GM23248 (cell line): Measurements from ENCODE around the gene PLCE1. TPM values are rescaled to one million over a fixed set of nuclear protein-coding genes. Genes with fewer than 3 reads are reported as not detected.
A peak's percentile ranks its signal among the peaks of the same experiment; 100 is the strongest.

Experiments
- DNase-seq: peaks from one replicate; pipeline ENCODE4 v3.0.0-alpha.2; 2015
- H2AFZ ChIP-seq: fragments of 200-600 bp; sonication (generic); 2 replicates; pipeline ENCODE4 v1.6.1; 2016; ENCODE audit warnings: antibody characterized with exemption
- H3F3A ChIP-seq: fragments of 200-600 bp; sonication (generic); 2 replicates; pipeline ENCODE4 v1.6.1; 2016; ENCODE audit warnings: mild to moderate bottlenecking, antibody characterized with exemption, mixed run types; ENCODE audit not compliant: insufficient read depth
- H3K27ac ChIP-seq: fragments of 200-600 bp; sonication (generic); 2 replicates; pipeline ENCODE4 v1.5.1; 2016; ENCODE audit warnings: mild to moderate bottlenecking
- H3K27me3 ChIP-seq: fragments of 200-600 bp; sonication (generic); replicated peaks from 2 replicates; pipeline ENCODE4 v1.6.1; 2016; ENCODE audit warnings: mild to moderate bottlenecking; ENCODE audit not compliant: insufficient read depth
- H3K36me3 ChIP-seq: fragments of 200-600 bp; sonication (generic); 2 replicates; pipeline ENCODE4 v1.6.1; 2016; ENCODE audit warnings: low read depth, mild to moderate bottlenecking
- H3K4me1 ChIP-seq: fragments of 200-600 bp; sonication (generic); 2 replicates; pipeline ENCODE4 v1.6.1; 2016; ENCODE audit warnings: mild to moderate bottlenecking; ENCODE audit not compliant: insufficient read depth
- H3K4me2 ChIP-seq: fragments of 200-600 bp; sonication (generic); one replicate; pipeline ENCODE4 v1.6.1; 2016; ENCODE audit warnings: mild to moderate bottlenecking; ENCODE audit not compliant: unreplicated experiment
- H3K4me3 ChIP-seq: fragments of 200-600 bp; sonication (generic); 2 replicates; pipeline ENCODE4 v1.5.1; 2016; ENCODE audit warnings: mild to moderate bottlenecking
- H3K79me2 ChIP-seq: fragments of 200-600 bp; sonication (generic); 2 replicates; pipeline ENCODE4 v1.6.1; 2016; ENCODE audit warnings: mild to moderate bottlenecking; ENCODE audit not compliant: insufficient read depth
- H3K9ac ChIP-seq: fragments of 200-600 bp; sonication (generic); 2 replicates; pipeline ENCODE4 v1.6.1; 2016; ENCODE audit warnings: mild to moderate bottlenecking
- H3K9me2 ChIP-seq: fragments of 200-600 bp; sonication (generic); 2 replicates; pipeline ENCODE4 v1.6.1; 2016; ENCODE audit warnings: mixed run types, mild to moderate bottlenecking, moderate library complexity; ENCODE audit not compliant: insufficient read depth
- H3K9me3 ChIP-seq: fragments of 200-600 bp; sonication (generic); one replicate; pipeline ENCODE4 v1.6.1; 2017; ENCODE audit warnings: low read depth
- H4K20me1 ChIP-seq: fragments of 200-600 bp; sonication (generic); 2 replicates; pipeline ENCODE4 v1.6.0; 2016; ENCODE audit not compliant: insufficient read depth
- EZH2 ChIP-seq: fragments of 200-600 bp; sonication (generic); IDR thresholded peaks from 2 replicates; pipeline ENCODE4 v1.6.1; 2018; ENCODE audit warnings: antibody characterized with exemption, mild to moderate bottlenecking; ENCODE audit not compliant: insufficient read depth, poor library complexity, severe bottlenecking
- EZH2phosphoT487 ChIP-seq: fragments of 200-600 bp; sonication (generic); IDR thresholded peaks from 2 replicates; pipeline ENCODE4 v1.6.1; 2018; ENCODE audit warnings: antibody characterized with exemption, moderate library complexity, mild to moderate bottlenecking, low read depth; ENCODE audit not compliant: insufficient read depth
- WGBS, 2 experiments: methylation state at CpG; one replicate each; pipeline ENCODE4 v1.1.6; 2015 to 2017; ENCODE audit warnings: low lambda C conversion rate in 2 of 2, low coverage in 1 of 2; ENCODE audit errors: missing lambda C conversion rate in 2 of 2; 5-methylcytosine and 5-hydroxymethylcytosine counted together
- in situ Hi-C: fragments of 300-500 bp; cut with MboI; formaldehyde crosslinking; loops from 2 replicates; pipeline ENCODE4 v1.15.0; 2020
- polyA plus RNA-seq: library from polyadenylated mRNA; unstranded; fragments of >200 nt; fragmentation: Nextera tagmentation; extraction: Ambion mirVana; gene quantifications from 2 replicates; pipeline ENCODE4 v1.2.1, GENCODE V29; 2016
- total RNA-seq: library from RNA; depleted of rRNA; stranded (reverse); fragments of >200 nt; shearing (Covaris generic); gene quantifications from 2 replicates; pipeline ENCODE4 v1.2.3, GENCODE V29; 2014

The PLCE1 gene
- total and polyA plus RNA-seq, 2 experiments from 2014 or later, result 3.7 to 6.2 TPM

GRCh38 chr10:93999401-93999851, 5.7 kb downstream of the PLCE1 start:
- Histone ChIP-seq H3K9ac (peak overlapping the region; percentile 47), H3F3A (peaks cover 23% of the 10 kb centered on the region; the same call in 1 of the 2 replicates), H4K20me1 (no peaks in the 10 kb centered on the region), H3K4me3 (0 out of 2 replicates have a peak overlapping the region, but pooled peaks have one; percentile 10), H3K36me3 (no peaks in the 10 kb centered on the region), H3K27me3 (no peaks in the 10 kb centered on the region), H3K27ac (peak overlapping the region; percentile 72), H3K4me2 (peak overlapping the region; percentile 44), H3K9me2 (no peaks in the 10 kb centered on the region), H2AFZ (peak overlapping the region; percentile 59), H3K79me2 (0 out of 2 replicates have a peak, but pooled peaks cover 9% of the 10 kb centered on the region), H3K9me3 (no peaks in the 10 kb centered on the region), H3K4me1 (peaks cover 27% of the 10 kb centered on the region)
- in situ Hi-C loops, result no loop called here
- WGBS, 2 experiments, result 45% methylated on average over 11 of the region's 11 CpGs
- TF ChIP-seq EZH2 (no peak), EZH2phosphoT487 (no peak)
- peak; percentile 83 for DNase-seq

GRCh38 chr10:94000638-94001415, 7.1 kb downstream of the PLCE1 start:
- Histone ChIP-seq H4K20me1 (no peaks in the 10 kb centered on the region), H3K4me1 (peaks cover 33% of the 10 kb centered on the region), H3K4me2 (no peak overlapping the region), H3F3A (peaks cover 16% of the 10 kb centered on the region), H3K9ac (no peak overlapping the region), H3K36me3 (no peaks in the 10 kb centered on the region), H3K27me3 (no peaks in the 10 kb centered on the region), H3K79me2 (0 out of 2 replicates have a peak, but pooled peaks cover 9% of the 10 kb centered on the region), H2AFZ (no peak overlapping the region), H3K4me3 (no peak overlapping the region), H3K9me2 (no peaks in the 10 kb centered on the region), H3K27ac (no peak overlapping the region), H3K9me3 (no peaks in the 10 kb centered on the region)
- no peak for DNase-seq
- TF ChIP-seq EZH2, result no peak
- no peak for TF ChIP-seq EZH2phosphoT487
- in situ Hi-C loops, result no loop called here
- WGBS, 2 experiments, result 87% methylated on average over 5 of the region's 5 CpGs

GRCh38 chr10:94001416-94001810, 7.7 kb downstream of the PLCE1 start:
- Histone ChIP-seq H3K4me3 (no peak overlapping the region), H3K4me1 (peaks cover 36% of the 10 kb centered on the region), H3K4me2 (no peak overlapping the region), H4K20me1 (no peaks in the 10 kb centered on the region), H3K9me3 (no peaks in the 10 kb centered on the region), H3K27ac (no peak overlapping the region), H3K36me3 (no peaks in the 10 kb centered on the region), H2AFZ (no peak overlapping the region), H3K27me3 (no peaks in the 10 kb centered on the region), H3F3A (peaks cover 17% of the 10 kb centered on the region), H3K9me2 (no peaks in the 10 kb centered on the region), H3K9ac (no peak overlapping the region), H3K79me2 (0 out of 2 replicates have a peak, but pooled peaks cover 9% of the 10 kb centered on the region)
- in situ Hi-C loops, result no loop called here
- TF ChIP-seq EZH2 (no peak), EZH2phosphoT487 (no peak)
- DNase-seq, result no peak
- 94 to 97% methylated on average over 1 of the region's 1 CpG for WGBS, 2 experiments

GRCh38 chr10:94002156-94002555, 8.4 kb downstream of the PLCE1 start:
- Histone ChIP-seq H3F3A (peaks cover 23% of the 10 kb centered on the region), H3K9me3 (no peaks in the 10 kb centered on the region), H3K36me3 (no peaks in the 10 kb centered on the region), H3K27me3 (no peaks in the 10 kb centered on the region), H2AFZ (no peak overlapping the region), H3K27ac (no peak overlapping the region), H3K4me2 (no peak overlapping the region), H3K4me1 (peaks cover 42% of the 10 kb centered on the region), H3K9ac (no peak overlapping the region), H3K79me2 (0 out of 2 replicates have a peak, but pooled peaks cover 6% of the 10 kb centered on the region), H3K4me3 (no peak overlapping the region), H4K20me1 (no peaks in the 10 kb centered on the region), H3K9me2 (no peaks in the 10 kb centered on the region)
- WGBS, 2 experiments, result 72 to 84% methylated on average over 3 of the region's 3 CpGs
- in situ Hi-C loops, result no loop called here
- DNase-seq, result no peak
- TF ChIP-seq EZH2phosphoT487 (no peak), EZH2 (no peak)
